Activated T-helper 1 cell treated with anti-CD3 and anti-CD28 coated beads, Interleukin-12 subunit alpha, Interleukin-12 subunit beta, Interleukin-2, Interleukin-4 antibody, amounts not matched to agents 30 ng/mL and 10 ng/mL and 1 ng/mL, durations not matched to agents 14 hours and 24 hours and 36 hours (primary cell): ENCODE results near the gene SEPTIN10. TPM values are rescaled to one million over a fixed set of nuclear protein-coding genes. Genes with fewer than 3 reads are reported as not detected.
A peak's percentile ranks its signal among the peaks of the same experiment; 100 is the strongest.

Source experiments
- DNase-seq: peaks from one replicate; pipeline ENCODE4 v3.0.0; 2021; ENCODE audit warnings: low spot score
- H3K27ac Mint-ChIP-seq: one replicate; pipeline ENCODE4 v1.8.0; 2021; ENCODE audit warnings: mild to moderate bottlenecking, mixed read lengths
- H3K27me3 Mint-ChIP-seq: one replicate; pipeline ENCODE4 v1.8.0; 2022; ENCODE audit warnings: mild to moderate bottlenecking, moderate library complexity, mixed read lengths; ENCODE audit not compliant: insufficient read depth
- H3K36me3 Mint-ChIP-seq: one replicate; pipeline ENCODE4 v1.8.0; 2021; ENCODE audit warnings: low read depth, mixed read lengths
- H3K4me1 Mint-ChIP-seq: one replicate; pipeline ENCODE4 v1.8.0; 2021; ENCODE audit warnings: low read depth, mixed read lengths
- H3K4me3 Mint-ChIP-seq: one replicate; pipeline ENCODE4 v1.8.0; 2021; ENCODE audit warnings: mild to moderate bottlenecking, moderate library complexity, mixed read lengths
- H3K9me3 Mint-ChIP-seq: one replicate; pipeline ENCODE4 v1.8.0; 2021; ENCODE audit warnings: mixed read lengths
- intact Hi-C: fragments of 100-400 bp; cut with micrococcal nuclease; formaldehyde crosslinking; loops from one replicate; pipeline ENCODE4 v1.15.1; 2024
- total RNA-seq: library from RNA; stranded (reverse); gene quantifications from 2 replicates; pipeline ENCODE4 v1.2.3, GENCODE V29; 2022

SEPTIN10 gene
- total RNA-seq, 1 donor from 2014 or later: 0.13 TPM

GRCh38 chr2:109563288-109563687 is 50.5 kb downstream of the SEPTIN10 start:
- Mint-ChIP-seq H3K27ac (no peak overlapping the region), H3K36me3 (no peaks in the 10 kb centered on the region), H3K4me3 (no peak overlapping the region), H3K9me3 (no peaks in the 10 kb centered on the region), H3K4me1 (no peaks in the 10 kb centered on the region), H3K27me3 (peaks cover 5% of the 10 kb centered on the region)
- no peak for DNase-seq
- intact Hi-C loops: no loop called here

GRCh38 chr2:109562421-109562820 is 51.3 kb downstream of the SEPTIN10 start:
- Mint-ChIP-seq H3K27me3 (peaks cover 3% of the 10 kb centered on the region), H3K27ac (no peak overlapping the region), H3K36me3 (no peaks in the 10 kb centered on the region), H3K9me3 (no peaks in the 10 kb centered on the region), H3K4me1 (no peaks in the 10 kb centered on the region), H3K4me3 (no peak overlapping the region)
- intact Hi-C loops: no loop called here
- no peak for DNase-seq

- intact Hi-C loops: no loop called here
- Mint-ChIP-seq H3K27me3 (peaks cover 3% of the 10 kb centered on the region), H3K36me3 (no peaks in the 10 kb centered on the region), H3K9me3 (no peaks in the 10 kb centered on the region), H3K4me3 (no peak overlapping the region), H3K4me1 (no peaks in the 10 kb centered on the region), H3K27ac (no peak overlapping the region)
- no peak for DNase-seq
These were observed 53.5 kb downstream of the SEPTIN10 start for GRCh38 chr2:109560265-109560664.

GRCh38 chr2:109558076-109558882 is 55.5 kb downstream of the SEPTIN10 start:
- no peak for DNase-seq
- Mint-ChIP-seq H3K4me1 (no peaks in the 10 kb centered on the region), H3K9me3 (no peaks in the 10 kb centered on the region), H3K27ac (no peak overlapping the region), H3K27me3 (peaks cover 3% of the 10 kb centered on the region), H3K36me3 (no peaks in the 10 kb centered on the region), H3K4me3 (no peak overlapping the region)
- intact Hi-C loops: no loop called here

DNA sequence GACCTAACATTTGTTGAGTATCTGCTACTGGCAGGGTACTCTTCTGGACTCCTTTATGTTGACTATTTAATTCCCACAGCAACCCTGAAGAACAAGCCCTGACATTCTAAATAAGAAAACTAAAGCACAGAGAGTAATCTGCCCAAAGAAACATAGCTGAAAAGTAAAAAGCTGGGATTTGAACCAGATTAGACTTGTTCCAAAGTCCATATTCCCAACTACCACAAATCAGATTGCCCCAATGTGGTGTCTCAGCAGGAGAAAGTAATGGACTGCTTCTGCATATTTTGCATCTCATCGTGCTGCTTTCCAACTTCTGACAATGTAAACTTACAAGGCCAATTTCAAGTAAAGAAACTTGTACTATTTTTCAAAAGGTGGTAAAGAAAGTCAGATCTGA is 56.5 kb downstream of the SEPTIN10 start:
- no peaks in the 10 kb centered on the region for H3K36me3 Mint-ChIP-seq
- no peak overlapping the region for H3K4me3 Mint-ChIP-seq
- no peak overlapping the region for H3K27ac Mint-ChIP-seq
- no peaks in the 10 kb centered on the region for H3K4me1 Mint-ChIP-seq
- DNase-seq: no peak
- intact Hi-C loops: no loop called here
- H3K27me3 Mint-ChIP-seq: peaks cover 2% of the 10 kb centered on the region
- no peaks in the 10 kb centered on the region for H3K9me3 Mint-ChIP-seq

DNA sequence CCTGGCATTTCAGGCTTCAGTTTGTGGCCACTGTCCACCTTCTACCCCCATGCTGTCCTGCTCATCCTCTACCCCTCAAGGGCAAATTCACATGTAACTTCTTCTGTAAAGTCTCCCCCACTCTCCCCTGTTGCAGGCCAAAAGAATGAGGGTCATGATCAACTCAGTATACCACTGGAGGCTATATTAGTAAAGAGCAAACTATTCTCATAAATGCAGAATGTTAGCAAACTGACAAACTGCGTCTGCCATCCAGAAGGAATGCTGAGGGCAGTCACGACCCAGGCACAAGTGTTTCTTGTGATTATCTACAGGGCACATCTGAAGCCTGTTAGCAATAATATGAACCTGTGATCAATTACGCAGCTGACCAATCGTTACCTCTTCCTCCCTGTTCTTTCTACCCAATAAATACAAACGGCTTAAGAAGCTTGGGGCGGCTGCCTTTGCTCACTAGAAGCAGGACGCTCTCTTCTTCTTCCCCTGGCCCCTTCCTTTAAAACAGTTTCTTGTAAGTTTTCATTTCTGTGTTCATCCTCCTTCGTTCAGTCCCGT is 58.3 kb downstream of the SEPTIN10 start:
- DNase-seq: no peak
- Mint-ChIP-seq H3K27ac (peak overlapping the region; percentile 3), H3K4me3 (no peak overlapping the region), H3K9me3 (no peaks in the 10 kb centered on the region), H3K36me3 (no peaks in the 10 kb centered on the region), H3K27me3 (no peaks in the 10 kb centered on the region), H3K4me1 (no peaks in the 10 kb centered on the region)
- intact Hi-C loops: no loop called here

- no peak overlapping the region for H3K27ac Mint-ChIP-seq
- intact Hi-C loops: no loop called here
- no peaks in the 10 kb centered on the region for H3K9me3 Mint-ChIP-seq
- no peak overlapping the region for H3K4me3 Mint-ChIP-seq
- no peak for DNase-seq
- no peaks in the 10 kb centered on the region for H3K36me3 Mint-ChIP-seq
- H3K4me1 Mint-ChIP-seq: no peaks in the 10 kb centered on the region
- H3K27me3 Mint-ChIP-seq: no peaks in the 10 kb centered on the region
These were observed 59.0 kb downstream of the SEPTIN10 start for GRCh38 chr2:109554758-109555157.

DNA sequence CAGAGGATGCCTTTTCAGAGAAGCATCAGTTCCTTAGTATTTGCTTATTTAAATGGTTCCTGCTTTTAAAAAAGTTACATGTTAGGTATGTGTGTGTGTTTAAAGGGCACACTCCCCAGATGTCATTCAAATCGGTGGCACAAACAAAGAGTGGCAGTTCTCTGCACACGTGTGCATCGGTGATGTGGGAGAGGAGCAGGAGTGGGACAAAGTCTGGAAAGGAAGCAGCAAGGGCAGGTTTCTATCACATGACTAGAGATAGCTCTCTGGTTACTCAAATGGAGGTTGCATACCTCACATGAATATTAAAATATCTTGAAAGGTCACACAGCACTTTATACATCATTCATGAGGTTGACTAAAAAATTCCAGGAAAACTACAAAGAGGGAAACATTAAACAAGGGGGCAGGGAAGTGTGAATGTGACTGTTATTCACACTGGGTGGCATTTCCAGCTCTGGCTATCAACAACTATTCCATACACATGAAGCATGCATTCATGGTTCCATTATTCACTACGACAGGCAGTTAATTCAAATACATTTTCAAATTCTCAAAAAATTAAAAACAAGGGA is 64.7 kb downstream of the SEPTIN10 start:
- Mint-ChIP-seq H3K27ac (no peak overlapping the region), H3K36me3 (no peaks in the 10 kb centered on the region), H3K4me3 (no peak overlapping the region), H3K27me3 (peaks cover 5% of the 10 kb centered on the region), H3K9me3 (no peaks in the 10 kb centered on the region), H3K4me1 (no peaks in the 10 kb centered on the region)
- no peak for DNase-seq
- intact Hi-C loops: loop anchor here (5.0 kb wide), 1 partner anchor 113 kb away; no protein-coding TSS in a partner anchor

- H3K9me3 Mint-ChIP-seq: no peaks in the 10 kb centered on the region
- intact Hi-C loops: loop anchor here (5.0 kb wide), 1 partner anchor 115 kb away; no protein-coding TSS in a partner anchor
- no peak overlapping the region for H3K27ac Mint-ChIP-seq
- no peaks in the 10 kb centered on the region for H3K4me1 Mint-ChIP-seq
- H3K36me3 Mint-ChIP-seq: no peaks in the 10 kb centered on the region
- peaks cover 5% of the 10 kb centered on the region for H3K27me3 Mint-ChIP-seq
- no peak overlapping the region for H3K4me3 Mint-ChIP-seq
- DNase-seq: no peak
These were observed 66.5 kb downstream of the SEPTIN10 start for GRCh38 chr2:109547280-109547679.

DNA sequence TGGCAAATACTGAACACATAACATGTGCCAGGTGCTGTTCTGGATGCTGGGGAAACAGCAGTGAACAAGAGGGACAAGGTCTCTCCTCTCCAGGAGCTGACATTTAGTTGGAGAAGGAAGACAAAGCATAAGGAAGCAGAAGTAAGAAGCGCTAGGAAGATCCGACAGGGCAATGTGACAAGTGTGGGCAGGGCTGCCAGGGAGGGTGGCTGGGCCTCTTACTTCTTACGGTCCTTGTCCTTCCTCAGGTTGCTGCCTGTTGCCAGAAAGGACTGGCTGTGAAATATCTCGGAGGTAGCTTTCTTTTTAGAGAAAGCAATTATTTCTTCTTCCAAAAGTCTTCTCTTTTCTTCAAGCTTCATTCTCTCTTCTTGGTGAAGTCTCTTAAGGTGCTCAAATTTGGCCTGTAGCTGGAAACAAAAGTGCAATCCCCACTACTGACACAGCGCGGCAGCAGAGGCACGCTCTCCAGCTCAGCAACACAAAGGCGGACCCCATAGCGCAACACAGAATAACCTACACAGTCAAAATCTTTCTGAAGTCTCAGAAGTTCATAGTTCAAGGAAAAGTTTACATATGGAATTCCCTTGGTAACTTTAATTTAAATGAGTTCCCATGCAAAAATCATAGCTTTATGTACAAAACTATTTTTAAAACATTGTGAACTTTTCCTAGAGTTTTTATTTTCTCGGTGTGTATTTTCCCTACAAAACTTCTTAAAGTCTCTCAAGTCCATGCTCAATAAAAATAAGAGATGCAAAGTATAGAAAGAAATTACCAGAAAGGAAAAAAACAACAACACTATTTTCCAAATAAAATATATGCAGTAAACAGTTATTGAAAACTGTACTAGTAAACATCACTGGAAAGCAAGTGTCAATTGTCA is 67.7 kb downstream of the SEPTIN10 start:
- peaks cover 5% of the 10 kb centered on the region for H3K27me3 Mint-ChIP-seq
- no peaks in the 10 kb centered on the region for H3K4me1 Mint-ChIP-seq
- no peak overlapping the region for H3K27ac Mint-ChIP-seq
- H3K9me3 Mint-ChIP-seq: no peaks in the 10 kb centered on the region
- H3K4me3 Mint-ChIP-seq: no peak overlapping the region
- intact Hi-C loops: loop anchor here (1.0 to 5.0 kb wide), 2 partner anchors 116 to 190 kb away; no protein-coding TSS in a partner anchor
- peak; percentile 16 for DNase-seq
- no peaks in the 10 kb centered on the region for H3K36me3 Mint-ChIP-seq

DNA sequence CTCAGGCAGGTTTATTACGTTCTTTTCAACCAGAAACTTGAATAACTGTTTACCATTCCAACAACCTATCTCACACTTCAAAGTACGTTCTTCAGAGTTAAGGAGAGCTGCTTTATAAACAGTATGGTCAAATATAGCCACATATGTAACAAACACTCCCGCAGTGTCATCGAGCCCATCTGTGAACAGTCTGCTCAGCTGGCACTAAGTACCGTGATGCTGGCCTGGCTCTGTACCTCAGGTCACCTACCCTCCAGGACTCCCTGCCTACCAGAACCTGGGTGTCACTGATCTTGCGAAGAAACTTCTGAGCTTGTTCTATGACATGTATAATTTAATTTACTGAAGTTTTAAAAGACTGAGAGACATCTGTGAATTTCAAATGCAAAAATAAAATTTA is 71.4 kb downstream of the SEPTIN10 start:
- H3K4me3 Mint-ChIP-seq: no peak overlapping the region
- H3K4me1 Mint-ChIP-seq: no peaks in the 10 kb centered on the region
- DNase-seq: no peak
- no peak overlapping the region for H3K27ac Mint-ChIP-seq
- peaks cover 5% of the 10 kb centered on the region for H3K27me3 Mint-ChIP-seq
- intact Hi-C loops: no loop called here
- no peaks in the 10 kb centered on the region for H3K9me3 Mint-ChIP-seq
- H3K36me3 Mint-ChIP-seq: no peaks in the 10 kb centered on the region

DNA sequence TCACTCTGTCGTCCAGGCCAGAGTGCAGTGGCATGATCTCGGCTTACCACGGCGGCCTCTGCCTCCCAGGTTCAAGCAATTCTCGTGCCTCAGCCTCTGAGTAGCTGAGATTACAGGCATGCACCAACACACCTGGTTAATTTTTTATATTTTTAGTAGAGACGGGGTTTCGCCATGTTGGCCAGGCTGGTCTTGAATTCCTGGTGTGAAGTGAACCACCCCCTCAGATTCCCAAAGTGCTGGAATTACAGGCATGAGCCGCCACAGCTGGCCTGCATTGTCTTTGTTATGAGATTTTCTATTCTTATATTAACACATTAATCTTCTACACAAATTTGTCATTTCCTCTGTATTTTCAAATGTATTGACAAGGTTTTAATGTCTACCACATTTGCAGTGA is 75.2 kb downstream of the SEPTIN10 start:
- intact Hi-C loops: no loop called here
- Mint-ChIP-seq H3K9me3 (no peaks in the 10 kb centered on the region), H3K4me1 (no peaks in the 10 kb centered on the region), H3K4me3 (no peak overlapping the region), H3K27me3 (peaks cover 3% of the 10 kb centered on the region), H3K27ac (no peak overlapping the region), H3K36me3 (no peaks in the 10 kb centered on the region)
- DNase-seq: no peak
